GM21390 (cell line): ENCODE results near the gene SF3A2.
"Not testable (repeated sequence)": the region's sequence is repeated elsewhere in the genome, so short reads cannot be mapped to it uniquely, and the experiment has no call there.

Experiments used
- ATAC-seq: cut with Tn5 transposase; IDR thresholded peaks from one replicate; pipeline ENCODE4 v1.9.1; 2021; ENCODE audit not compliant: unreplicated experiment

SF3A2 gene, protein sequence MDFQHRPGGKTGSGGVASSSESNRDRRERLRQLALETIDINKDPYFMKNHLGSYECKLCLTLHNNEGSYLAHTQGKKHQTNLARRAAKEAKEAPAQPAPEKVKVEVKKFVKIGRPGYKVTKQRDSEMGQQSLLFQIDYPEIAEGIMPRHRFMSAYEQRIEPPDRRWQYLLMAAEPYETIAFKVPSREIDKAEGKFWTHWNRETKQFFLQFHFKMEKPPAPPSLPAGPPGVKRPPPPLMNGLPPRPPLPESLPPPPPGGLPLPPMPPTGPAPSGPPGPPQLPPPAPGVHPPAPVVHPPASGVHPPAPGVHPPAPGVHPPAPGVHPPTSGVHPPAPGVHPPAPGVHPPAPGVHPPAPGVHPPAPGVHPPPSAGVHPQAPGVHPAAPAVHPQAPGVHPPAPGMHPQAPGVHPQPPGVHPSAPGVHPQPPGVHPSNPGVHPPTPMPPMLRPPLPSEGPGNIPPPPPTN

DNA sequence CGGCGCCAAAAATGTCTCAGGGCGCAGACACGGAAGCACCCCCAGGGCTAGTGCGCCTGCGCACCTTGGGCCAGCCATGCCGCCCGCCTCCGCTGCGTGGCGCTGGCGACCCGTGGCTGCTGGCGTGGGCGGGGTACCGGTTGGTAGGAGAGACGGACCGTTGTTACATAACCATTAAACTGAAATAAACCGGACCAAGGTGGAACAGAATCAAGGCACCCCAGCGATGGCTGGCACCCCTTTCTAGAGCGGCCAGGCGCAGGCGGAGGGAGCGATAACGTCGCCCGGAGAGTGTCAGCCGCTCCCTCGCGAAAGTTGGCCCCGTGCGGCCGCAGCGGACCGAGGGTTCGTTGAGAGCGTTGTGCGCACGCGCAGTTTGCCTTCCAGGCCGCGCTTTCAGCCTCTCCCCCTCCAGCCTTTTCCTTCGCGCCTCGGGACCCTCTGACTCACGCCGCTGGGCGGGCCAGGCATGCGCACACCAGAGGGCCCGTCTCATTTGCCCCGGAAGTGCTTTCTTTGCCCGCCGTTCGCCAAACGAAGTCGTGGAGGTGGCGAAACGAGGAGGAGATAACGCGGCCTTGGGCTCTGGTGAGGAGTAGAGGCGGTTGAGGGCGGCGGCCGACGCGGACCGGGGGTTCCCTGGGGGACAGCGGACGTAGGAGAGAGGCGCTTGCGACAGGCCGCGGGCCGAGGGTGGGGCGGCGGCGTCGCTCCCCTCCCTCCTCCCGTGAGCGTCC is at the start of gene SF3A2, which contains the start of gene PLEKHJ1:
TSS of gene SF3A2 (plus strand) at position 511 of the 737 bp plus-strand sequence. CDS start 6,595 bp downstream, outside the sequence.
TSS of gene PLEKHJ1 (minus strand) at position 16 of the 737 bp plus-strand sequence. CDS start 81 bp downstream, outside the sequence.
- peak; percentile 56 for ATAC-seq

DNA sequence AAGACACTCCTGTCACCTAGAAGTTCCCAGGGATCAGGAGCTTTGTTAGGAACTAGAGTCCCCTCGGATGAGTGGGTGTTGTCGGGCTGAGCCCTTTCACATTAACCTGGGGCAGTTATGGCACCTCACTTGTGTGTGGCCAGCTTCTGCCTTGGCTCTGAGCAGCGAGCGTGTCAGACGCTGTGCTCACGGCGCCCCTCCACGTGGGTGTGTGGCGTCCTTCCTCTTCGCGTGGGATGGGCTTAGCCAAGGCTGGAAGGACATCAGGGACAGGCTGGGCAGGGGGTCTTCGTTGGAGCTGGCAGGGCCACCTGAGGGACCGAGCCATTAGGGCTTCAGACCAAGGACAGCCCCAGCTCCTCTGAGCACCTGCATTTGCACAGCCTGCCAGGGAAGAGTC is 49.5 kb upstream of the SF3A2 start:
- ATAC-seq, result no peak

DNA sequence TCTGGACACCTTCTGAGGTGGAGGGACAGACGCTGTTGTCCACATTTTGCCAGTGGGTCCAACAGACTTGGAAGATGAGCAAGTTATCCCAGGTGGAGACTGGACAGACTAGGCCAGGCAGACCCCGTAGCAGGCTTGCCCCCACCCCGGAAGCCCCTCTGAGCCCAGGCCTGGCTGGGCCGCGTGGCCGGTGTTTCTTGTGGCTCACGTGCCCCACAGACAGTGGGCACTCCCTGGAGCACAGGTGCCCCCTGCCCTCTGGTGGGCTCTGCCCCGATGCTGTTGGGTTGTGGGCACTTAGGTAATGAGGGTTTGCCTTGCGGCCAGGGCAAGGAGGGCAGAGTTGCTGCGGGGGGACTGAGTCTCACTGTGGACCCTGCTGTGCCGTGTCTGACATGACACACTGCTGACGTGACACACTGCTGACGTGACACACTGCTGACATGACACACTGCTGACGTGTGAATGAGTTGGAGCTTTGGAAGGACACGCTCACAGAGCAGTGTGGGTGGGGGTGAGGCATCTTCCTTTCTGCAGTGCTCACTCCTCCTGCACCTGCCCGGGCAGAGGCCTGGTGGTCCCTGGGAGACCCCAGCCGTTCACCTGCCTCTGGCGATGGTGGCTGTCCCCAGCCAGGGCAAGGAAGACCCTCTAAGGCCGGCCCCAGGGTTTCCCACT is 47.8 kb upstream of the SF3A2 start:
- no peak for ATAC-seq

DNA sequence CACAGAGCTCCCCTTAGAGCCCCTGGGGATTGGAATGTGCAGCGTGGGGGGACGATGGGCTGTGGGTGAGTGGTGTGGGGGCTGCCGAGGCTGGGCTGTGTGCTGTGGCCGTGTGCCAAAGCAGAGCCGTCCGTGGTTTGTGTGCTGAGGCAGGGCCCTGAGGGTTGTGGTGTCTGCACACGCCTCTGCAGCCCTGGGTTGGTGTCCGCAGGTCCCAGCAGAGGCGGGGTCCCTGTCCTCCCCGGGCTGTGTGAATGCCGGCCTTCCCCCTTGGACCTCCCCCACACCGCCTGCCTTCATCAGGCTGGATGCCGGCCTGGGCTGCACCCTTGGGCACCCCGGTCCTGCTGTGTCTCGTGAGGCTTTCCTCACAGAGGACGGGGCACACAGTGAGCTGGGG is 46.7 kb upstream of the SF3A2 start:
- ATAC-seq, result no peak

DNA sequence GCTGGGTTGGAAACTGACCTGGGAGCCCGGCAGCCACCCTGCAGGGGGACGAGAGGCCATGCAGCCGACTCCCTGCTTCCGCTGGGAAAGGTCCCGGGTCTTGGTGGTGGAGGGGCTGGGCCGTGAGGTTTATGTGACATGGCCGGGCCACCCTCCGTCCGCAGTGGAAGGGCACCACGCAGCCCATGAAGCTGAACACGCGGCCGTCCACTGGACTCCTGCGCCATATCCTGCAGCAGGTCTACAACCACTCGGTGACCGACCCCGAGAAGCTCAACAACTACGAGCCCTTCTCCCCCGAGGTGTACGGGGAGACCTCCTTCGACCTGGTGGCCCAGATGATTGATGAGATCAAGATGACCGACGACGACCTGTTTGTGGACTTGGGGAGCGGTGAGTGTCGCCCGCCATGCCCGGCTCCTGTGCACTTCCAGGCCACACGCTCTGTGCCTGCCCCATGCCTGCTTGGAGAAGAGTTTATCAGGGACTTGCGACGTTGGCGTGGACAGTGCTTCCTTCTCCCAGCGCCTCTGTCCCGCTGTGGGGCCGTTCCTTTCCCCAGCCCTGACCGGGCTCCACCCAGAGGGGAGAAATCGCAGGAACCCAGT is 45.7 kb upstream of the SF3A2 start:
- no peak for ATAC-seq

DNA sequence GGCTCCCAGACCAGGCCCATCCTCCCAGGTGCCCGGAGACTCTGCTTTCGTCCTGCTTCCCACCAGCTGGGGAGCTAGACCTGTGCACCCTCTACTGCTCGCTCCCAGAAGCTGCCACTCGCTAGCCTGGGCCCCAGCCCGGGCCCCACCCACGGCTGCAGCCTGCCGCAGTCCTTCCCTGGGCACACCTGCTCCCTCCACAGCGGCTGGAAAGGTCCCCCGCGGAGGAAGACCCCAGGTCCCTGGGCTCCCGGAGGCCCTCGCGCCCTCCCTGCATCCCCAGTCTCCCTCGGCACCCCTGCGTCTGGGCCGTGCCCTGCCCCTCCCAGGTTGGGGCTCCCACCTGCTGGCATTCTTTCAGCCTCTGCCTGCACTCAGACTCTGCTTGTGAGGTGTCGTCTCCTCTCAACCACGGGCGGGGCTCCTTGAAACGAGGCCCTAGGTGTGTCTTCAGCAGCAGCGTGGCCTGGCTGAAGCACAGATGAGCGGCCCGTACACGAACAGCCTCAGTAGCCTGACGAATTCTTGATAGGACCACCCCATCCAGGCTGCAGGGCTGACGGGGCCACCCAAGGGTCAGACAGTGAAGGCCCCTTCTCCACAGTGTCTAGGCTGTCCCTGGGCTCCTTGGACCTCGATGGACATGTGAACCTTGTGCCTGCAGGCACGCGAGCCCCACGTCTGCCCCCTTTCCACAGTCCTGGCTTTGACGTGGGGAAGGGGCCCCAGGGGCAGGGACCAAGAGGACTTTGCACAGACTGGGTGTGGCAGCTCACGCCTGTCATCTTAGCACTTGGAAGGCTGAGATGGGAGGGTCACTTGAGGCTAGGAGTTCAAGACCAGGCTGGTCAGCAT is 44.9 kb upstream of the SF3A2 start:
- no peak for ATAC-seq

DNA sequence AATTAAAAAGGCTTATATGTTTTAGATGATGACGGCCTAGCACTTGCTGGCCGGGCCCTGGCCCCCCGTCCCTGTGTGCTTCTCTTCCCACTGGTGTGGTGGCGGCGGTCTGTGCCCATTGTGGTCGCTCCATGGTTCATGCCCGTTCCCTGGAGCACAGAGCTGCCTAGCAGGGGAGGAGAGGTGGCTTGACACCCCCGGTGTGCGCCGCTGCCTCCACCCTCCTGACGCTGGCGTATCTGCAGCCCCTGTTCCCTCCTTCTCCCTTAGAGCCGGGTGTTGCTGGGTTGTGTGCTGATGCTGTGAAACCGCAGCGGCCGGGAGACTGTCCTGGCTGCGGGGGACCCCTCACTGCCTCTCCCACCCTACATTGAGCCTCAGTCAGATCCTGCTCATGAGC is 43.8 kb upstream of the SF3A2 start:
- no peak for ATAC-seq

DNA sequence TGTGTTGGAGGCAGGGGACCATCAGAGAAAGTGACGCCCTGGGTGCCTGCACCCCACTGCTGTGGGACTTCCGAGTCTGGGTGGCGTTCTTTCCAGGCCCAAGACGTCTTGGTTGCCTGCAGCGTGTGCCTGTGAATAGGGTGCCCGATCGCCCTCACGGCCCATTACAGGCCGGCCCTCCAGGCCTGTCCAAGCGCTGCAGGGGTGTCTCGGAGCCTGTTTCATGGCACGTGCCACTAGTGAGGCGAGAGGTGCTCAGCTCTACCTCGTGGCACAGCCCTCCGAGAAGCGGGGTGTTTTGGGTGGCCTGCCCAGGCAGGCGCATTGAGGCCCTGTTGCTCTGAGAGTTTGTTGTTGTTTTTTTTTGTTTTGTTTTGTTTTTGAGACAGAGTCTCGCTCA is 42.8 kb upstream of the SF3A2 start:
- no peak for ATAC-seq

DNA sequence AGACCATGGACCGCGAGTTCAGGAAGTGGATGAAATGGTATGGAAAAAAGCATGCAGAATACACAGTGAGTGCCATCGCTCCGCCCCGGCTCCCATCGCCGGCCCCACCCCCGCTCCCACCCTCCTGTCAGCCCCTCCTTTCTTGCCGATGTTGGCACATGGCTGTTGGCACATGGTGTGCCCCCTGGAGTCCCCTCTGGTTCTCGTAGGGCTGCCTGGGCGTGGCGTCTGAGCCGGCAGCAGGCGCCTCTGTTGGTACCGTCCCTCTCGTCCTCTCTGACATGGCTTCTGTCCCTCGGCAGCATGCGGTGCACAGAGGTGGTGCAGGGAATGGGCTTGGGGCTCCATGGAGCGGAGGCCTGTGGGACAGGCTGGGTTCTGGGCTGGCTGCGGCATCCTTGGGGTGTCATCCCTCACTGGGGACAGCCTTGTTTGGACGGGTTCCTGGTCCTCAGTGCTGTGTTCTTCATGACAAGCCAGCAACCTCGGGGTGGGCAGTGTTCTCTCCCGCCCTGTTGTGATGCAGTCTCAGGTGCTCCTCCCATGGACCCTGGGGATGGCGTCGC is 42.0 kb upstream of the SF3A2 start:
- no peak for ATAC-seq

DNA sequence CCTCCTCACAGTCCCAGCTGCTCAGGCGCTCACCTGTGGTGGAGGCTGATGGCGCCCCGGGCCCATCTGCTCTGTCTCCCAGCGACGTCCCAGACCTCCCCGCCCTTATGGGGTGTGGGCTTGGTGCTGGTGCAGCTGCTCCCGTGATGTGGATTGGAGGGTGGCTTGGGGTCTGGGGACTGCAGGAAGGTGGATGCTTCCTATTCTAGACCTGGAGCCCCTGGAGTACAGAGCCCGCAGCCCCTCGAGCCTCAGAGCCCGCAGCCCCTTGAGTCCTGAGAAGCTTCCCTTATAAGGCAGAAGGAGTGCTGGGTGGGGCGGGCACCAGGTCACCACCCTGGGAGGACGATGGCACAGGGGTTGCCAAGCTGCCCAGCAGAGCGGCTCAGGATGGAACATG is 41.3 kb upstream of the SF3A2 start:
- ATAC-seq, result no peak

DNA sequence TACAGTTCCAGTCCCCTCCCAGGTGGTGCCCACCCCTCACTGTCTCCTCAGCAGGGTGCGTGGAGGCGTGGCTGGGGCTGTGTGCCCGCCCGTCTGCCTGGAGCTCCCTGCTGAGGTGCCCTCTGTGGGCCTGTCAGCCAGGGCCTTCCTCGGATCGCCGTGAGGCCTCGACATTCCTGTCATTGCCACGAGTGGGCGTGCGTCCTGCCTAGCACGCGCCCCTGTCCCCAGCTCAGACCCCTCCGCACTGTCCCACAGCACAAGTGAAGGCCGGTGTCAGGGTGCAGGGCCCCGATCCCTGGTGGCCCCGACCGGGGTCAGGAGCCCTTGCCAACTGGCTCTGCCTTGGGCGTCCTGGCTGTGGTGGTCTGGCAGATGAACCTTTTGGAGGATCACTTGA is 40.7 kb upstream of the SF3A2 start:
- ATAC-seq, result no peak

DNA sequence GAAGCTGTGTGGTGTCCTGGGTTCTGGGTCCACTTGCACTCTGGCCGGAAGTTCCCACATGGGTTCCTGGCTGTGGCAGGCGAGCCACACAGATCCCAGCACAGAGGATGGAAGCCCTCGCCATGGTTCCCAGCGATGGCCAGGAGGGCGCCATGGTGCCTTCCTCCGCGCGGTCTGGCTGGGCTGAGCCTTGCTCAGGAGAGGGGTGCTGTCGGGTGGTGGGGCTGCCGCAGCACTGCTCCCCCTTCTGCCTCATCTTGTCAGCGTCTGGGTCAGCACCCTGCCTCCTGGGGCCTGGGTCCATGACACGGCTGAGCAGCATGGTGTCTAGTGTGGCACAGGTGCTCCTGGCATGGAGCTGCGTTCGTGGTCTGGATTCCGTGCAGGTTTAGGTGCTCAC is 39.4 kb upstream of the SF3A2 start:
- no peak for ATAC-seq

DNA sequence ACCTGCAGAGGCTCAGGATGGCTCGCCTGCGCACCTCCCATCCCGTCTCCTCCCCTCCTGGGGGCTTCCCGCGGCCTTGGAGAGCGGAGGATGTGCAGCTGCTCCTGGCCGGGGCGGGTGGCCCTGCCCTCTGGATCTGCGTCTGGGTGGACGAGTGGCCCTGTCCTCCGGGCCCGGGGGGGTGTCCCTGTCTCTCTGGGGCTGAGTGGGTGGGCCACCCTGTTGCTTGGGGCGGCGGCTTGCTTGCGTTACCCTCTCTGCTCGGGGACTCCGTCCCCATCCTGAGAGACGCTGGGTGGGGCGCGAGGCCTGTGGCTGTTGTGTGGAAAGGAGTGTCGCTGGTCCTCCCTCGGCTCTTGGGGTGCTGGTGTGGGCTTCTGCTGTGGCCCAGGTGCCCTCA is 38.3 kb upstream of the SF3A2 start:
- ATAC-seq, result no peak

DNA sequence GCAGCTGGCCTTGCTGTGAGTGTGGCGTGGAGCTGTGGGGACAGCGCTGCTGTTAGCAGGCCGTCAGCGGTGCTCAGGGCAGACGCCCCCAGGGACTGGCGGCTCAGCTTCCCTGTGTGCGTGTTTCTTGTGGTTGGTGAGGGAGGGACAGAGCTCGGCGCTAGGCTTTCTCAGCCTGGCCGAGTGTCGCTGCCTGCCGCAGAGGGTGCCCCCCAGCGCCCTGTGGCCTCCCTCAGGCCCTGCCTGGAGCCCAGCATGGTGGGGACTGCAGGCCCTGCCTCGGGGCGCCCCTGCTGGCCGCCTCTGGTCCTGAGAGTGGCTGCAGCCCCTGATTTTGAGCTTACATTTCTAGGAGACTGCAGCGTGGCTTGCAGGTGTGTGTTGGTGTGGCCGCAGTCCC is 37.4 kb upstream of the SF3A2 start:
- no peak for ATAC-seq

DNA sequence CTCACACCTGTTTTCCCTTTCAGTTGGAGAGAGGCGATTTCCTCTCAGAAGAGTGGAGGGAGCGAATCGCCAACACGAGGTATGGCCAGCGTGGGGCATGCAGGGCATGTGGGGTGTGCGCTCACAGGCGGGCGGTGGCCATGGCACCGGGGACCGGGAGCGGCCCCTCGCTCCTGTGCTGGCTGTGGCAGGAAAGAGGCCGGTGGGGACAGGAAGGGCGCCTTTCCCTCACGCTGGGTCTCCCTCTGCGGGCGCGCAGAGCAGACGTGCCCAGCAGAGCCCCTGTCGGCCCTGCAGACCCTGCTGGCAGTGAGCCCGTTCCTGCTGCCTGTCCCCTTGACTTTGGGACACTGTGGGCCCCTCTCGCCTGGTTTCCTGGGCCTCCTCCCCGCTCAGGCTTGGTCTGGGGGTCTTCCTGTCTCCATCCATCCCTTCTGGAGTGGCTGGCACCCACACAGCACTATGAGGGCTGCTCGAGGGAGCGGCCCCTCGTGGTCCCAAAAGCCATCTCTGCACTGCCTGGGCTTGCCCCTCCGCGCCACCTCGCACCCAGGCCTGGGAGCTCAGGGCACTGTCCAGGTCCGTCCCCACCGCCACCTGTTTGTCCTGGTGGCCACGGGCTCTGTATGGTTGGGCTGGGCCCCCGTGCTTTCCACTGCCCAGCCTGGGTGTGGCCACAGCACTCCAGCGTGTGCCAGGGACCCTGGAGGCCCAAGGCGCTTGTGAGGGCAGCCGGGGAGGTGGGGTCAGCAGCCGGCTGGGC is 36.6 kb upstream of the SF3A2 start:
- no peak for ATAC-seq

DNA sequence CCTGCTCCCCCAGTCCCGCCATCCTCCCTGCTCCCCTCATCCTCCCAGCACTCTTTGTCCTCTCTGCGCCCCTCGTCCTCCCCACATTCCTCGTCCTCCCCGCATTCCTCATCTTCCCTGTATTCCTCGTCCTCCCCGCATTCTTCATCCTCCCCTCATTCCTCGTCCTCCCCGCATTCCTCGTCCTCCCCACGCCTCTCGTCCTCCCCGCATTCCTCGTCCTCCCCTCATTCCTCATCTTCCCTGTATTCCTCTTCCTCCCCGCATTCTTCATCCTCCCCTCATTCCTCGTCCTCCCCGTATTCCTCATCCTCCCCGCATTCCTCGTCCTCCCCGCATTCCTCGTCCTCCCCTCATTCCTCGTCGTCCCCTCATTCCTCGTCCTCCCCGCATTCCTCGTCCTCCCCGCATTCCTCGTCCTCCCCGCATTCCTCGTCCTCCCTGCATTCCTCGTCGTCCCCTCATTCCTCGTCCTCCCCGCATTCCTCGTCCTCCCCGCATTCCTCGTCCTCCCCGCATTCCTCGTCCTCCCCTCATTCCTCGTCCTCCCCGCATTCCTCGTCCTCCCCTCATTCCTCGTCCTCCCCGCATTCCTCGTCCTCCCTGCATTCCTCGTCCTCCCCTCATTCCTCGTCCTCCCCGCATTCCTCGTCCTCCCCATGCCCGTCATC is 35.9 kb upstream of the SF3A2 start:
- ATAC-seq, result not testable (repeated sequence)

DNA sequence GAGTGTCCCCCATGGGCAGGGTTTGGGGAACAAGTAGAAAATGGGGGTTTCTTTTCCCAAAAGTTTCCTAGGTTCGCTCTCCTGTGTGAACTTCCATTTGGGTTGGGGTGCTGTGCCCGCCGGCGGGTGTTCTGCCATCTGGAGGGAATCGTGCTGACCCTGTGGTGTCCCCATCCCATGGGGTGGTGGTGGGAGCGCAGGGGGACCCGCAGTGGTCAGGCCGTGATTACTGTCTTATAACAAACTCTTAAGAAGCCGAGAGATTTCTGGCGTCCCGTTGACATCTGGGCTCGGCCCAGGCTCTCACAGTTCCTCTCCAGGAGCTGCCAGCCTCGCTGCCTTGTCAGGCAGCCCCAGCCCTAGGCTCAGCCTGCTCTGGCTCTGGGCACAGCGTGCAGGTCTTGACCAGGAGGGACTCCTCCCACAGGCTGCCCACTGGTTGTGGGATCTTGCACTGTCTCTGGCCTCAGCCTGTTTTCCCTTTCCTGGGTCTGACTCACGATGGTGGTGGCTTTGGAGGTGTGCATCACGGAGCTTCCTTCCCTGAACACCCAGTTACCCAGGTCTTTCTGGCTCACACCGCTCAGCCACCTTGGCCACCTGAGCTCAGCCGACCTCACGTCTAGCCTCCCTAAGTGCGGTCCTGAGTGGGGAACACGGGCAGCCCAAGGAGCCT is 35.0 kb upstream of the SF3A2 start:
- ATAC-seq, result no peak

DNA sequence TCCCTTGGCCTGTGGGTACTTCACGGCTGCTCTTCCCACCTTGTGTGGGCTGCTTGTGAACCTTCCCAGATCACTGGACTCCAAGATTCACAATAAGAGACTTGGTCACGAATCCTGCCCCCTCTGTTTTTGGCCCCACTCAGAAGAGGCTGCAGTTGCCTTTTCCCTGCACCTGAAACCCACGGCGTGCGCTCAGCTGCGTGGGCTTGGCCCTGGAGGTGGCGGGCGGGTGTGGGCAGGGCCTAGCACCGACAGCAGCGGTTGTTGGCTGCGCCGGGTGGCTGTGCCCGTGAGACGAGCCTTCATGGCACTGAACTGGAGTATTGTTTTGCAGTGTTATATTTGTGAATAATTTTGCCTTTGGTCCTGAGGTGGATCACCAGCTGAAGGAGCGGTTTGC is 34.3 kb upstream of the SF3A2 start:
- ATAC-seq, result no peak
